ENCODE results near the gene SYCP2.

GRCh38 chr20:59818911-59819310 is 114.5 kb downstream of the SYCP2 start:
- no peak for TF ChIP-seq POLR2A (IDR thresholded peaks at IDR 0.05; ENCODE audit: low read length)
- no peak for TF ChIP-seq GATA1 (IDR thresholded peaks at IDR 0.05; ENCODE audit: low read depth, low read length)

Data from erythroblast (primary cell).